Measurements from ENCODE around the gene POTEM. TPM values are rescaled to one million over a fixed set of nuclear protein-coding genes. Genes with fewer than 3 reads are reported as not detected.
A peak's percentile ranks its signal among the peaks of the same experiment; 100 is the strongest.
"Not testable (repeated sequence)": the region's sequence is repeated elsewhere in the genome, so short reads cannot be mapped to it uniquely, and the experiment has no call there.

The POTEM gene
- total RNA-seq, 2 donors from 2014 or later: not detected

DNA sequence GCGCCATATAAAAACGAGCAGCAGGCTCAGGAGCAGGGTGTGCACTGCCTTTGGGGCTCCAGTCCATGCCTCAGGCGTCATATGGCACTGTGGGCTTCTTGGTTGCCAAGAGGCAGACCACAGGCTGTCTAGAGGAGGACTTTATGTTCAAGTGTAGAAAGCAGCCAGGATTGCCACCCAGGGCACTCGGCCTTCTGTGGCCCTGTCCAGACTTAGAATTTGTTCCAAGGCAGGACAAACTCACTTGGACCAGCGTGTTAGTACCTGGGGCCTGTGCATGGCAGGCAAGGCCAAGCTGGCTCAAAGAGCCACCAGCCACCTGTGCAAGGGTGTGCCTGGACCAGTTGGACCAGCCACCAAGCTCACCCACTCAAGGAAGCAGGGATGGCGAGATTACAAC lies 40.4 kb downstream of the POTEM start:
- DNase-seq (ENCODE audit: low spot score): peak; percentile 32
- H3K27ac Mint-ChIP-seq; H3K4me3 Mint-ChIP-seq; H3K27me3 Mint-ChIP-seq; H3K9me3 Mint-ChIP-seq; H3K4me1 Mint-ChIP-seq (ENCODE audit: low read depth in 2 of 2); ATAC-seq; H3K36me3 Mint-ChIP-seq: not testable (repeated sequence)

DNA sequence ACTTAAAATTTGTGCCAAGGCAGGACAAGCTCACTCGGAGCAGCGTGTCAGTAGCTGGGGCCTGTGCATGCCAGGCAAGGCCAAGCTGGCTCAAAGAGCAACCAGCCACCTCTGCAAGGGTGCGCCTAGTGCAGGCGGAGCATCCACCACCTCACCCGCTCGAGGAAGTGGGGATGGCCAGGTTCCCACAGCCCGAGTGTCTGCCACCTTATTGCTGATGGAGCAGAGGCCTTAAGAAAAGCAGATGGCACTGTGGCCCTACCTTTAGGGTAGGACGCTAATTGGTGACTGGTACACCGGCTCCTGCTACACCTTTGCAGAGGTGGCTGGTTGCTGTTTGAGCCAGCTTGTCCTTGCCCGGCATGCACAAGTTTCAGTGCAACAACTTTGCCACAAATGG lies 43.8 kb downstream of the POTEM start:
- H3K4me3 Mint-ChIP-seq; H3K4me1 Mint-ChIP-seq (ENCODE audit: low read depth in 2 of 2); ATAC-seq; H3K27me3 Mint-ChIP-seq; DNase-seq (ENCODE audit: low spot score); H3K9me3 Mint-ChIP-seq; H3K27ac Mint-ChIP-seq; H3K36me3 Mint-ChIP-seq: not testable (repeated sequence)

- H3K27me3 Mint-ChIP-seq; ATAC-seq; H3K36me3 Mint-ChIP-seq; H3K4me1 Mint-ChIP-seq (ENCODE audit: low read depth in 2 of 2); H3K4me3 Mint-ChIP-seq; H3K9me3 Mint-ChIP-seq; H3K27ac Mint-ChIP-seq: not testable (repeated sequence)
- DNase-seq (ENCODE audit: low spot score): peak; percentile 31
These were observed 44.5 kb downstream of the POTEM start for GRCh38 chr14:19011703-19012102.

- H3K4me1 Mint-ChIP-seq (ENCODE audit: low read depth in 2 of 2); H3K4me3 Mint-ChIP-seq; DNase-seq (ENCODE audit: low spot score); H3K9me3 Mint-ChIP-seq; H3K36me3 Mint-ChIP-seq; H3K27ac Mint-ChIP-seq; H3K27me3 Mint-ChIP-seq: not testable (repeated sequence)
- ATAC-seq: peak in 1 of 2 donors; percentile 17
These were observed 48.0 kb downstream of the POTEM start for GRCh38 chr14:19015185-19015584.

- H3K9me3 Mint-ChIP-seq; H3K4me3 Mint-ChIP-seq; H3K36me3 Mint-ChIP-seq; H3K27me3 Mint-ChIP-seq; ATAC-seq; H3K27ac Mint-ChIP-seq; DNase-seq (ENCODE audit: low spot score); H3K4me1 Mint-ChIP-seq (ENCODE audit: low read depth in 2 of 2): not testable (repeated sequence)
These were observed 57.9 kb downstream of the POTEM start for GRCh38 chr14:19025080-19025589.

DNA sequence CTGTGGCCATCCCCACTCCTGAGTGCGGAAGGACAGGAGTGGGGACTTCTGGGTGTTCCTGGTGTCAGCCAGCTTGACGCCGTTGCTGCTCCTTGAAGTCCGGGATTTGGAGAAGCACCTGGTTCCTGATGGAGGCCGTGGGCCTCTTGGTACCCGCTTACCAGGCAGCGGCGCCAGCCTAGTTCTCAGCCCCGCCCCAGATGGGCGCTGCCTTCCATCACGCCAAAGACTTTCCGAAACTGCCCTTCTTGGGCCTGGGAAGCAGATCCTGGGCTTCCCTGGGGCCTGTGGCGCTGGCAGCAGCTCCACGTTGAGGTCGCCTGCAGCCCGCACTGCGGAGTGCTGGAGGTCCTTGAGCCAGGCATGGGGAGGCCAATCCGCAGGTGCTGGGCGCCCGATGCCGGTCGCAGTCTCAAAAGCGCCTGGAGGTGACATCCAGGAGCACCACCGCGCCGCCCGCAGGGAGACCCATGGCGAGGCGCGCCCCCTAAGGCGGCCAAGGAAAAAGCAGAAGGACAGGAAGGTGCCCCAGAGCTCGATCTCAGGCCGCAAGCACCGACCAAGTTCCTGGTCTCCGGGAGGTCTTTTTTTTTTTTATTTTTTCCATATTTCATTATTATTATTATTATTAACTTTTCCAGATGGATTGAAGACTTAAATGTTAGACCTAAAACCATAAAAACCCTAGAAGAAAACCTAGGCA lies 59.6 kb downstream of the POTEM start:
- H3K36me3 Mint-ChIP-seq; H3K27me3 Mint-ChIP-seq; ATAC-seq; H3K9me3 Mint-ChIP-seq; H3K27ac Mint-ChIP-seq; H3K4me3 Mint-ChIP-seq; DNase-seq (ENCODE audit: low spot score); H3K4me1 Mint-ChIP-seq (ENCODE audit: low read depth in 2 of 2): not testable (repeated sequence)

DNA sequence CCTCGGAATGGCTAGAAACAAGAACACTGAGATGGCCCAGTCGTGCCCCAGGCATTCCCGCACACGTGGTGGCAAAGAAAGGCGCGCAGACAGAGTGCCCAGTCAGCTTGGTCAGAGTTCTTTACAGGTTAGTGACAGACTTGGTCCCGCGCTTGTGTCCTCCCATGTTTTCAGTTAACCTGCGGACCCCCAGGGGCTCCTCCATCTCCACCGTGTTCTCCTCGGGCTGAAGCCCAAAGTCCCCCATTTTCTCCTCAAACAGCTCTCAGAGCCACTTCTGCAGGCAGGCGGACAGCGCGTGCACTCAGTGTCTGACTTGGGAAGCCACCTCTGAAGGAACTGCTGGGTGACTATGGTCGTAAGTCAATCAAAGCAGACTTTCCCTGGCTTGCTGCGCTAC lies 60.7 kb downstream of the POTEM start:
- not testable (repeated sequence) for H3K36me3 Mint-ChIP-seq; H3K9me3 Mint-ChIP-seq; ATAC-seq; H3K27me3 Mint-ChIP-seq; DNase-seq (ENCODE audit: low spot score); H3K27ac Mint-ChIP-seq; H3K4me3 Mint-ChIP-seq; H3K4me1 Mint-ChIP-seq (ENCODE audit: low read depth in 2 of 2)

GRCh38 chr14:19036811-19037382 lies 69.7 kb downstream of the POTEM start:
- not testable (repeated sequence) for DNase-seq (ENCODE audit: low spot score); H3K4me1 Mint-ChIP-seq (ENCODE audit: low read depth in 2 of 2); H3K36me3 Mint-ChIP-seq; H3K27me3 Mint-ChIP-seq; H3K27ac Mint-ChIP-seq; H3K9me3 Mint-ChIP-seq; H3K4me3 Mint-ChIP-seq; ATAC-seq

DNA sequence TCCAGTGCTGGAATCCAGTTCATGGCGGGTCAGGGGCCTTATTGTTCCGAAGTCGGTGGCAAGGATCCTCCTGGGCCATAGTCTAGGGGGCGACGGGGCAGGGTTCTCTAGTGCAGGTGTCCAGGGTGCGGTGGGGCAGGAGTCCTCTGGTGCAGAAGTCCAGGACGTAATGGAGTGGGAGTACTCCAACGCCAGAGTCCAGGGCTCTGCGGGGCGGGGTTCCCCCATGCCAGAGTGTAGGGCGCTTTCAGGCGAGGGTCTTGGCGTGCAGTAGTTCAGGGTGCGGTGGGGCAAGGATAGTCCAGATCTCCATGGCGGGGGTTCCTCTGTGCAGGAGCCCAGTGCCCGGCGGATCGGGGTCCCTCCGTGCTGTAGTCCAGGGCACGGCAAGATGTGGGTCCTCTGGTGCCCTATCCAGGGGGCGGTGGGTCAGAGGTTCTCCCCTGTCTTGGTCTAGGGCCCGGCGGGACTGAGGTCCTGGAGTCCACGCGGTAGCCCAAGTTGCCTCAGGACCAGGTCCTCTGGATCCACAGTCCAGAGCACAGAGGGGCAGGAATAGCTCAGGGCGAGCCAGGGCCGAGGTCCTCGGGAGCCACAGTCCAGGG lies 70.9 kb downstream of the POTEM start:
- not testable (repeated sequence) for H3K27ac Mint-ChIP-seq; H3K36me3 Mint-ChIP-seq; H3K4me3 Mint-ChIP-seq; DNase-seq (ENCODE audit: low spot score); ATAC-seq; H3K4me1 Mint-ChIP-seq (ENCODE audit: low read depth in 2 of 2); H3K9me3 Mint-ChIP-seq; H3K27me3 Mint-ChIP-seq

GRCh38 chr14:19038785-19039184 lies 71.6 kb downstream of the POTEM start:
- not testable (repeated sequence) for H3K4me3 Mint-ChIP-seq; H3K36me3 Mint-ChIP-seq; H3K27me3 Mint-ChIP-seq; DNase-seq (ENCODE audit: low spot score); H3K27ac Mint-ChIP-seq; H3K4me1 Mint-ChIP-seq (ENCODE audit: low read depth in 2 of 2); H3K9me3 Mint-ChIP-seq; ATAC-seq

- not testable (repeated sequence) for H3K36me3 Mint-ChIP-seq; ATAC-seq; H3K4me3 Mint-ChIP-seq; H3K9me3 Mint-ChIP-seq; DNase-seq (ENCODE audit: low spot score); H3K27me3 Mint-ChIP-seq; H3K4me1 Mint-ChIP-seq (ENCODE audit: low read depth in 2 of 2); H3K27ac Mint-ChIP-seq
These were observed 76.2 kb downstream of the POTEM start for GRCh38 chr14:19043384-19043783.

Data from natural killer cell treated with Interleukin-12 subunit alpha and Interleukin-12 subunit beta and Interleukin-15 and Interleukin-18, amount 100 ng/mL, for 72 hours (primary cell).